Measurements from ENCODE around the gene GAS2.

DNA sequence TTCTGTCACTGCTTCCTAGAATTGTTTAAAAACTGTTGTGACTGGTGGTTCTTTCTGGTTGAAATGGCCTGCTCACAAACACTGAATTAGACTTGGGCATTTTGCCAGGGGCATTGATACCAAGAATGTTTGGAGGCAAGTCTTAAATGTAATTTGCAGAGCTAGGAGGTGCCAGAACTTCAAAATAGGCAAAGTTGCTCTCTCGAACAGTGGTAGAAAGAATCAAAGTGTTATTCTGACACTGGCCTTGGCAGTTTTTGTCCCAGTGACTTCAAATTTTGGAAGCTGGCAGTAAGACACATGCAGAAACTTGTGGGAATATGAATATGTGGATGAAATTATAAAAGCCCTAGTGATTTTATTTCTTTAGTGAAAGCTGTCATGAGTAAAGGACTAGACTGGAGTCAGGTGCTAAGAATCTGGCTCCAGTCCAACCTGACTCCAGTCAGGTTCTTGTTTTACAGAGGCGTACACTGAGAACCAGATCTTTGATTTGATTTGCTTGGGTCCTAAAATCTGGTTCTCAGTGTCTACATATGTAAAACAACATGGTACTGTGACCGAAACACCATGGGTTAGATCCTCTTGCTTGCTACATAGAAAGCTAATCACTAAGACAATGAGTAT is 142.3 kb downstream of the GAS2 start:
- TF ChIP-seq, protein P1, sequence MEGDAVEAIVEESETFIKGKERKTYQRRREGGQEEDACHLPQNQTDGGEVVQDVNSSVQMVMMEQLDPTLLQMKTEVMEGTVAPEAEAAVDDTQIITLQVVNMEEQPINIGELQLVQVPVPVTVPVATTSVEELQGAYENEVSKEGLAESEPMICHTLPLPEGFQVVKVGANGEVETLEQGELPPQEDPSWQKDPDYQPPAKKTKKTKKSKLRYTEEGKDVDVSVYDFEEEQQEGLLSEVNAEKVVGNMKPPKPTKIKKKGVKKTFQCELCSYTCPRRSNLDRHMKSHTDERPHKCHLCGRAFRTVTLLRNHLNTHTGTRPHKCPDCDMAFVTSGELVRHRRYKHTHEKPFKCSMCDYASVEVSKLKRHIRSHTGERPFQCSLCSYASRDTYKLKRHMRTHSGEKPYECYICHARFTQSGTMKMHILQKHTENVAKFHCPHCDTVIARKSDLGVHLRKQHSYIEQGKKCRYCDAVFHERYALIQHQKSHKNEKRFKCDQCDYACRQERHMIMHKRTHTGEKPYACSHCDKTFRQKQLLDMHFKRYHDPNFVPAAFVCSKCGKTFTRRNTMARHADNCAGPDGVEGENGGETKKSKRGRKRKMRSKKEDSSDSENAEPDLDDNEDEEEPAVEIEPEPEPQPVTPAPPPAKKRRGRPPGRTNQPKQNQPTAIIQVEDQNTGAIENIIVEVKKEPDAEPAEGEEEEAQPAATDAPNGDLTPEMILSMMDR (IDR thresholded peaks at IDR 0.05), result no peak
- TF ChIP-seq POLR2A (IDR thresholded peaks at IDR 0.05), result no peak

Data from prostate gland (tissue), 2 donors.